ENCODE results near the gene PRRT1B. TPM values are rescaled to one million over a fixed set of nuclear protein-coding genes. Genes with fewer than 3 reads are reported as not detected.
"Not testable (repeated sequence)": the region's sequence is repeated elsewhere in the genome, so short reads cannot be mapped to it uniquely, and the experiment has no call there.

PRRT1B gene
- total RNA-seq, 1 donor from 2014 or later = not detected

DNA sequence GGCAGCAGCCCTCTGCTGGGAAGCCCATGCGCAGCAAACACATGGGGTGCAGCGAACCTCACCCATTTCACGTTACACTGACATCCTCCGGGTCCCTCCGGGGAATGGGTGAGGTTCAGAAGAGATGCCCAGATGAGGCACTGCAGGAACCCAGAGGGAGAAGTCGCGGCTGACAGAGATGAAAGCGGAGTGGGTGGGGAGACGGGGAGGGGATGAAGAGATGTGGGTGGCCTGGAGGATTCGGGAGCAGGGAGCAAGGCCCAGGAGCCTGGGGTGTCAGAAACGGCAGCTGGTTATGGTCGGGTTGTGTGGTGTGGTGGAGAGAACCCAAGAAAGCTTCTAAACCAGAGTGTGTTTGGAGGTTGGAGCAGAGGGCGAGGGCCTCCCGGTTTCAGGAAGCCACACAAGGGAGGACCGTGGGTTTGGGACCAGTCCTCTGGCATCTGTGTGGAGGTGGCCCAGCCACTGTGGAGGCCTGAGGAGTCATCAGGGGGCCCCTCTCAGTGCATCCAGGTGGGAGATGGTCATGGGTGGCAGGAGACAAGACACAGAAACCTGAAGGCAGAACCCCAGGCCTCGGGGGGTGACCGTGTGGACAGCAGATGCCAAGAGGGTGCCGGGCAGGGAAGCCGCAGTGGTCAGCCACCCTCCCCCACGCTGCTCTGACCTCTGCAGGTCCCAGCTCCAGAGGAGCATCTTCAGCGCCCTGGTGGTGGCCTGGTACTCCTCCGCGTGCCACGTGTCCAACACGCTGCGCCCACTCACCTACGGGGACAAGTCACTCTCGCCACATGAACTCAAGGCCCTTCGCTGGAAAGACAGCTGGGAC, 22.9 kb upstream of the PRRT1B start:
- no peak for ATAC-seq

- ATAC-seq = no peak
Measured at GRCh38 chr9:131523086-131523388, 22.3 kb upstream of the PRRT1B start.

DNA sequence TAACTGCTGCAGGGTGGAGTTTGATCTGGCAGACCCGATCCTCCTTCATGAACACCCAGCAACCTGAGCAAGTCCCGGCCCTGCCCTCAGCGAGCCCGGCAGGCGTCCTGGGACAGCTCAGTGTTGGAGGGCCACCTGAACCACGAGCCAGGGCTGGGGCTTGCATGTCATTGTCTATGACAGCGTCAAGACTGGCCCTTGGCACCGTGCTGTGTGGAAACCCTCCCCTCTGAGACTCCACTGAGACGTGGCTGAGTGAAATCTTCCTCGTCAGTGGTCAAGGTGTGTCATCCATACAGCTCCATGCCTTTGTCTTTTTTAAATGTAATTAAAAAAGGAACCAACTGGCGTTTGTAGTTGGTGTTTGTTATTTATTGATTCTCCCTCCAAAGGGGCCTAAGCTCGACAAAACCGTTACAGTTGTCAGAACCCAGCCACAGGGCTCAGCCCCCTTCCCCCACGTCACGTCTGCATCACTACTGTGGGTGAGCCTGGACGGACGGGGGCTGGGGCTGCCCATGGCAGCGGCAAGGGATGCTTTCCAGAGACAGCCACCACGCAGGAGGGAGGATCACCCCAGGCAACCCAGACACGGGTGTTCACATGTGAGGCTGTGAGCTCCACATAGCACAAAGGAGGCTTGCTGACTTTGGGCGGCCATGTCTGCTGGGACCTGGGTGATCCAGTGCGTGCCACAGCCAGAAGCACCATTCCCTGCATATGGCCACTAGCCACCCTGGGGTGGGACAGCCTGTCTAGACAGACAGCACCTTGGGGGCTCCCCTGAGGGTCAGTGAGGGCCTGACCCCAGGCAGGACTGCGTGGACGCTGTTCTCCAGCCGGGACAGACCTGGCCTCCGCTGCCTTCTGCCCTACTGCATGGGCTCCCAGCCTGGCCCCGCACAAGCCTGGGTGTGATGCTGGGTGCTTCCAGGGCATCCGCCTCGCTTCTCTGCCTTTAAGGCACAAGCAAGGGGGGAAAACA, 21.6 kb upstream of the PRRT1B start:
- no peak for ATAC-seq

DNA sequence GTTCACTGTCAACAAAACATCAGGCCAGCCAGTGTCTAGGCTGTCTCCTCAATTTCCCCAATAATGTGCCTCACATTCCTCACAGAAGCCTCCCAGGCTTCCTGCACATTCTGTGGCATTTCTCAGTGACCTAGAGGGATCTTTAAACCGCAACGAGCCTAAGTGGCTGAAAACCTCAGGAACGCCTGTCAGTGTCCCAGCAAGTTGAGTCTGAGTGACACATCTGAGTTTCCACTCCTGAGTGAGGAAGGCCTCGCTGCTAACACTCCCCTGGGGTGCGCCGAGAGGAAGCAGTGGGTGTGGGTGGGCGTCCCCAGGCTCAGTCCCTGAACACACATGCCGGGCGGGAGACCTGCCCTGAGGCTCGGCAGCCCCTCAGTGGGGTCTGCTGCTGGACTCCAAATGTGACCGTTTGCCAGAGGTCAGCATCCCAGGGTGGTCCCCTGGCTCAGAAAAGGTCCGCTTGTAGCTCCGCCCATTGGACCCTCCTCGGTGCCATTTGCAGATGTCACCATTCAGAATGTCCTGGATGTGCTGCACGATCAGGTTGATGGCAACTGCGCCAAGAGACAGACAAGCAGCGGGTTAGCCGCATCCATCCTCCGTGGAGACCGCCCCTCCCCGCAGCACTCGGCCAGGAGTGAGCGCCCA, 20.5 kb upstream of the PRRT1B start:
- no peak for ATAC-seq

DNA sequence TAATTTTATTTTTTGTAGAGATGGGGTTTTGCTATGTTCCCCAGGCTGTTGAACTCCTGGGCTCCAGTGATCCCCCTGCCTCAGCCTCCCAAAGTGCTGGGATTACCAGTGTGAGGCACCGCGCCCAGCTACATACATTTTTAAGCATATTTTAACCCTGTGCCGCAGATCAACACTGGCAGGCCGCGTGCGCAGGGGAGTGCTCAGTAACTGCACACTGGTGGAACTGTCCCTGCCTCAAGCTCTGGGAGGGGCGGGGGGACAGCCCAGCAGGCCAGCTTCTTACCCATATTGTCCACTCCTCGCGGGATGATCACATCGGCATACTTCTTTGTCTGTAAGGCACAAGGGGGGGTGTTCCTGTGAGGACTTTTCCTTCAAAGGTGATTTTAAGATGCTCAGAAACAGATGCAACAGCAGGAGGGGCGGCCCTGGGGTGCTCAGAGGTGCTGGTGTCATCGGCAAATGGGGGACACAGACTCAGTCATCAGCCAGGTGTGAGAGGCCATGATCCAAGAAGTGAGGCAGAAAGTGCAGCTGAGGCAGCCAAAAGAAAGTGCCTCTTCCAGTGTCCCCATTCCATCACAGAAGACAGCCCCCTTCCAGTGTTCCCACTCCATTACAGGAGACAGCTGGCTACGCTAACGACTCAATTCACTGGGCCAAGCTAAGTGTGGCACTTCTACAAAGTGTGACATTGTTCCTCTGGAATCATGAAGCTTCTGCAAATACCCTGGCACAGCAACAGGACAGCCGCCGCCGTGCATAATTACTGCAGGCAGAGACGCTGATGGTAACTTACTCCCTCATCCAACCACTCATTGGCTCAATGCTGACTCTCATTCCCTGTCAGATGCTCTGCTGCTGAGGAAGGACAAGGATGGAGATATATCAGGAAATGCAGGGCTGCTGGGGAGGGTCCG, 19.4 kb upstream of the PRRT1B start:
- ATAC-seq = no peak

DNA sequence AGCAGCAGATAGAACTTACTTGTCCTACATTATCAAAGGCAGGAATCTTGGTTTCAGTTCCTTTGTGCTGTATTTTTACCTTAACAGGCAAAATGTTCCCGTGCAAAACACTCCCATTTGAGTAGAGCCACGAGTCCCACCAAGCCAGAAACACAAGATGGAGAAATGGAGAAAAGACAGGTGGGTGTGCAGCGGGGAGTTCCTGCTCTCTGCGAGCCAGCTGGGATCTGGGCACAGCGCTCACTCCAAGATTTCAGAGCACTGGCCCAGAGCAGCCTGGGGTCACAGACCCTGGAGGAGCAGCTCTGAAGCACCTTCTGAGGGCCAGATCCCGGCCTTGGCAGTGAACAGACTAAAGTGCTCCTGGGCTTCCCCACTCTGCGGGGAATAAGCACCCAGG, 17.1 kb upstream of the PRRT1B start:
- ATAC-seq = no peak

GRCh38 chr9:131528886-131529505, 16.3 kb upstream of the PRRT1B start:
- ATAC-seq = no peak

GRCh38 chr9:131529597-131530545, 15.5 kb upstream of the PRRT1B start:
- no peak for ATAC-seq

DNA sequence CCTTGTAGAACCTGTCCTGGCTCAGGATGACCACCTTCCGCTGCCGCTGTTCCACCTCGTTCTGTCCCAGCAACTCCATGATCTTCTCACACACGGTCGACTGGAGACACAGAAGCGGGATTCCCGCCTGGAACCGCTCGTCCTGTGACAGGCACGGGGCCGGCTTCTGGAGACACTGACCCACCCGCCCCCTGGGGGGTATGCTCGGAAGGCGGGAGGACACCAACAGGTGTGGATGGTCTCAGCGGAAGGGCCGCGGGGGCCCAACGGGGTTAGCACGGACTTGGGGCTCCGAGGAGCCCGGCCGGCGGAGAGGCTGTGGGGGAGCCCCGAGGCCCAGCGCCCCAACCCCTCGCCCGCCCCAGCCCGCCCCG, 14.8 kb upstream of the PRRT1B start:
- ATAC-seq = peak; percentile 19

GRCh38 chr9:131530920-131531832, 14.1 kb upstream of the PRRT1B start, which contains the start of gene UCK1:
UCK1 (minus strand) TSS chr9:131531263; CDS start chr9:131531174, 89 bp downstream.
- peak; percentile 96 for ATAC-seq

DNA sequence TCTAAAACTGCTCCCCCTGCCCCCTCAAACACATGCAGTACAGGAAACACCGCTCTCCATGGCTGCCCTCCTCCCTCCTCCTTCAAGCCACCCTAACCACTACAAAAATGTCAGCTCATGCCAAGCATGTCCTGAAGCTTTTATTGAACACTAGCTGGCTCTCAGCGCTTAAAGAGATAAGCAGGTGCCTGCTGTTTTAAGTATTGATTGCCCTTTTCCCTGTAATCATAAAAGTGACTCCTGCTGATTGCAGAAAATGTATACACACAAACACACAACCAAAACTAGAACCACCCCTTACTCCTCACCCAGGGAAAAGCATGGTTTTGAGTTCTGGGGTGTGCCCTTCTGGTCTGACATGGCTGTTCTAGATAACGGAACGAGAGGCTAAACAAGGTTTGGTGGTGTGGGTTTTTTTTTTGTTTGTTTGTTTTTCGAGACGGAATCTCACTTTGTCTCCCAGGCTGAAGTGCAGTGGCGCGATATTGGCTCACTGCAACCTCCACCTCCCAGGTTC, 10.5 kb upstream of the PRRT1B start:
- no peak for ATAC-seq

GRCh38 chr9:131537946-131538345, 7.4 kb upstream of the PRRT1B start:
- no peak for ATAC-seq

DNA sequence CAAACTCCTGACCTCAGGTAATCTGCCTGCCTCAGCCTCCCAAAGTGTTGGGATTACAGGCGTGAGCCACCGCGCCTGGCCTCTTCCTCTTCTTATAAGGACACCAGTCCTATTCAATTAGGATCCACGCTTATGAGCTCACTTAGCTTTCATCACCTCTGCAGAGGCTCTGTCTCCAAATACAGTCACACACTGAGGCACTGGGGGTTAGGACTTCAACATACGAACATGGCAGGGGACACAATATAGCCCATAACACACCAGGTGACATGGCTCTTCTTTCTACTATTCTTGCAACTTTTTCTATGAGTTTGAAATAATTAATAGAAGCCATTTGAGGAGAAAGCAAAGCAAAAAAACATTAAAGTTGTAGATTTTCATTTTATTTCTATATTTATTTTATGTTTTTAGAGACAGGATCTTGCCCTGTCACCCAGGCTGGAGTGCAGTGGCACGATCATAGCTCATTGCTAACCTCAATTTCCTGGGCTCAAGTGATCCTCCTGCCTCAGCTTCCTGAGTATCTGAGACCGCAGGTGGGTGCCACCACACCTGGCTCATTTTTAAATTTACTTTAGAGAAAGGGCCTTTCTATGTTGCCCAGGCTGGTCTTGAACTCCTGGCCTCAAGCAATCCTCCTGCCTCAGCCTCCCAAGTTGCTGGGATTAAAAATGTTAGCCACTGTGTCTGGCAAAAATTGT, 6.0 kb upstream of the PRRT1B start:
- no peak for ATAC-seq

DNA sequence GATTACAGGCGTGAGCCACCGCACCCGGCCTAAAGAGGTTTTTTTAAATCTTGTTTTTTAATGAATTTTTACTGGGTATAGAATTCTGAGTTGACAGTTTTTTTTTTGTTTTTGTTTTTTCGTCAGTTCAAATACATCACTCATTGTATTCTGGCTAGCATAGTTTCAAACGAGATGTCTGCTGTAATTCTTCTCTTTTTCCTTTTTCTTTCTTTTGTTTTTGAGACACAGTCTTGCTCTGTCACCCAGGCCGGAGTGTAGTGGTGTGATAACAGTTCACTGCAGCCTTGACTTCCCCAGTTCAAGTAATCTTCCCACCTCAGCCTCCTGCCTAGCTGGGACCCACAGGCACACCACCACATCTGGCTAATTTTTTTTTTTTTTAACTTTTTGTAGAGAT, 2.2 kb upstream of the PRRT1B start:
- ATAC-seq = no peak

DNA sequence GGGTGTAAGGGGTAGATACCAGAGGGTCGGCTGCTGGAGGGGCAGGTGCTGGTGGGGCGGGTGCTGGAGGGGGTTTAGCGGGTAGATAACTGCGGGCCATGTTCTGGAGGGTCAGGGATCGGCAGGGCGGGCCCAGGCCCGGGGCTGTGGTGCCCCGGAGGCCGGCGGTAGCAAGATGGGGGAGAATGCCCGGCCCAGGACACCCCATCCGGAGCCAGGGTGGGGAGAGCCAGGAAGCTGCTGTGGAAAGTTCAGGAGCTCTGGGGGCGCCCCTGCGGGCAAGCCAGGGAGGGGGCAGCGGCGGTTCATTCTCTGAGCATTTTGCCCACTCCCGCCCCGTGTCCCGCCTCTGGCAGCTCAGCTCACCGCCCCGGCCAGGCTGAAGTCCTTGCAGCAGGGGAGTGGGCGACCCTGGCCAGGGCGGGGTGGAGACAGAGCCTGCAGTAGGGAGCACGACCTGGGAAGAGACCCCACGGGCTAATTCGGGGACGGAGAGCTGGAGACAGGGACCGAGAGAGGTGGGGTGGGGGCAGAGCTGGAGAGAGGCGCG, 538 bp downstream of the PRRT1B start:
- ATAC-seq = peak; percentile 26

GRCh38 chr9:131546336-131547084, 1.2 kb downstream of the PRRT1B start:
- ATAC-seq = peak; percentile 23

- ATAC-seq = not testable (repeated sequence)
Measured at GRCh38 chr9:131549186-131549585, 3.9 kb downstream of the PRRT1B start.

Data from esophagus mucosa (tissue), 1 donor.